Lung (tissue), 12 donors: ENCODE measurements around the gene ADM5. TPM values are rescaled to one million over a fixed set of nuclear protein-coding genes. Genes with fewer than 3 reads are reported as not detected.

Source experiments
- ATAC-seq: fragments of 200-7000 bp; cut with Tn5 transposase; one replicate; pipeline ENCODE4 v1.9.1; 2020; ENCODE audit warnings: moderate number of reproducible peaks; ENCODE audit not compliant: insufficient read depth, low FRiP score
- DNase-seq, 3 donors: peaks; one replicate each; pipeline ENCODE4 v3.0.0-alpha.2; 2013 to 2017
- H3K27ac ChIP-seq, 2 donors: one replicate each; pipeline ENCODE4 v1.5.1; 2013; ENCODE audit warnings: mild to moderate bottlenecking in 2 of 2, moderate library complexity in 2 of 2, control low read depth in 1 of 2, inconsistent platforms in 1 of 2, low read depth in 1 of 2, low read length in 1 of 2
- H3K27me3 ChIP-seq, 3 donors: one replicate each; pipeline ENCODE4 v1.5.1; 2013; ENCODE audit warnings: low read length in 2 of 3; ENCODE audit not compliant: control insufficient read depth in 3 of 3, insufficient read depth in 3 of 3
- H3K36me3 ChIP-seq, 4 donors: one replicate each; pipeline ENCODE4 v1.5.1; 2013; ENCODE audit warnings: low read length in 4 of 4, mild to moderate bottlenecking in 1 of 4, moderate library complexity in 1 of 4; ENCODE audit not compliant: control insufficient read depth in 4 of 4, insufficient read depth in 4 of 4
- H3K4me1 ChIP-seq, 5 donors: one replicate each; pipeline ENCODE4 v1.5.1; 2013; ENCODE audit warnings: low read length in 5 of 5, mild to moderate bottlenecking in 2 of 5, moderate library complexity in 1 of 5; ENCODE audit not compliant: control insufficient read depth in 5 of 5, insufficient read depth in 5 of 5
- H3K4me3 ChIP-seq: one replicate; pipeline ENCODE4 v1.5.1; 2013; ENCODE audit warnings: mild to moderate bottlenecking, control low read depth, moderate library complexity
- H3K9ac ChIP-seq, 2 donors: one replicate each; pipeline ENCODE4 v1.5.1; 2013; ENCODE audit warnings: low read length in 2 of 2, control low read depth in 1 of 2; ENCODE audit not compliant: insufficient read depth in 1 of 2
- H3K9me3 ChIP-seq, 4 donors: one replicate each; pipeline ENCODE4 v1.5.1; 2013; ENCODE audit warnings: low read length in 3 of 4, mild to moderate bottlenecking in 1 of 4, moderate library complexity in 1 of 4; ENCODE audit not compliant: control insufficient read depth in 4 of 4, insufficient read depth in 3 of 4
- CTCF ChIP-seq: IDR thresholded peaks from 2 replicates; pipeline ENCODE4 v1.5.1; 2012; ENCODE audit warnings: mild to moderate bottlenecking; ENCODE audit errors: control extremely low read depth, extremely low read depth
- WGBS, 2 donors: extraction: QIAGEN DNeasy Blood & Tissue Kit; methylation state at CpG; one replicate each; pipeline ENCODE4 v1.1.7; 2013; 5-methylcytosine and 5-hydroxymethylcytosine counted together
- polyA plus RNA-seq, 2 donors: library from polyadenylated mRNA; stranded (reverse); fragments of 200-250 nt; gene quantifications; one replicate each; pipeline ENCODE4 v1.2.1, GENCODE V29; 2013
- total RNA-seq, 2 donors: library from RNA; depleted of rRNA in 1 of 2; stranded (reverse); fragments of >200 nt in 1 of 2; gene quantifications; one replicate each; pipeline ENCODE4 v1.2.1, GENCODE V29; 2014 to 2021
- donor health status: control.
- donor health status: control.
- donor health status: Bipolar disorder and iron deficiency.
- donor health status: healthy.
- donor health status: DM: yes; HTN: yes; CAD: no.

Gene ADM5
- total and polyA plus RNA-seq, 4 donors = 0.60 to 4.2 (median 3.0) TPM

DNA sequence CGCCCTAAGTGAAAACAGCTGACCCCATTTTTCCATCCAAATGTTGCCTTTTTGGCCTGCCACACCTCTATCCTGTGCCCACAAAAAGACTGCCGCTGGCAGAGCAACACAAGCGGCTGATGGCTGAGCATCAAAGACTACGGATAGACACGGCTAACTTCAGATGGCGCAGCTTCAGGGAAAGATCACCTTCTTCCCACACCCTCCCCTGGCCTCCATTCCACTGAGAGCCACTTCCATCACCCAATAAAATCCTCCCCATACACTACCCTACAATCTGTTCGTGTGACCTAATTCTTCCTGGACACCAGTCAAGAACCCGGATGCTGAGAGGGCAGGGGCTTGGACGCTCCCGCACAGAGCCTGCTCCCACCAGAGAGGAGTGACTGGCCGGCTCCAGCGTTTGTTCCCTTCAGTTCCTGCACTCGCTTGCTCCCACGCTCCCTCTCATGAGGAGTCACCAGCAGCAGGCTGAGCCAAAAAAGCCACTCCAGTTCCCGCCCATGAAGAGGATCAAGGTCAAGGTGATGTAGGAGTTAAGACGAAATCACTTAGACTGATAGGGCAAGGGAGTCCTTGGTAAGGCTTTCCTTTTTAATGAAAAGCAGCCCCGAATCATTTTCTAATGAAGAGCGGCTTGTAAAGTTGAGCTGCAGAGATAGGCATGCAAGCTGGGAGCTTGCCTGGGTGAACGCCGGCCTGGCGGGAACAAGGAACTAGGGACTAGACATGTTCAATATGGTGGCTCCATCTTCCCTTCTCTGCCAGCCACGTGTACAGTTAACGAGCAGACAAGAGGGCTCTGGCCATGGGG, 38.0 kb downstream of the ADM5 start:
- peak; percentile 47 for ATAC-seq
- H3K9ac ChIP-seq = peak overlapping the region in 1 of 2 donors; percentile 73
- no peaks in the 10 kb centered on the region for H3K36me3 ChIP-seq
- no peak overlapping the region for H3K4me3 ChIP-seq
- no peaks in the 10 kb centered on the region for H3K27me3 ChIP-seq
- DNase-seq = peak; percentile 90 to 96 (median 94)
- WGBS, 2 donors = 69 to 84% methylated on average over 23 of the region's 23 CpGs
- peak overlapping the region in 1 of 2 donors; percentile 70 for H3K27ac ChIP-seq
- H3K9me3 ChIP-seq = no peaks in the 10 kb centered on the region
- TF ChIP-seq CTCF = no peak
- H3K4me1 ChIP-seq = peaks cover 0 to 23% (median 4%) of the 10 kb centered on the region in 5 donors

GRCh38 chr19:49730166-49730565, 40.8 kb downstream of the ADM5 start:
- H3K9me3 ChIP-seq = no peaks in the 10 kb centered on the region
- H3K27me3 ChIP-seq = no peaks in the 10 kb centered on the region
- 37 to 65% methylated on average over 5 of the region's 5 CpGs for WGBS, 2 donors
- H3K36me3 ChIP-seq = no peaks in the 10 kb centered on the region
- no peak overlapping the region for H3K9ac ChIP-seq
- no peak overlapping the region for H3K4me3 ChIP-seq
- no peak for TF ChIP-seq CTCF
- DNase-seq (no peak), ATAC-seq (no peak)
- H3K27ac ChIP-seq = no peak overlapping the region
- peaks cover 0 to 23% (median 4%) of the 10 kb centered on the region in 5 donors for H3K4me1 ChIP-seq

DNA sequence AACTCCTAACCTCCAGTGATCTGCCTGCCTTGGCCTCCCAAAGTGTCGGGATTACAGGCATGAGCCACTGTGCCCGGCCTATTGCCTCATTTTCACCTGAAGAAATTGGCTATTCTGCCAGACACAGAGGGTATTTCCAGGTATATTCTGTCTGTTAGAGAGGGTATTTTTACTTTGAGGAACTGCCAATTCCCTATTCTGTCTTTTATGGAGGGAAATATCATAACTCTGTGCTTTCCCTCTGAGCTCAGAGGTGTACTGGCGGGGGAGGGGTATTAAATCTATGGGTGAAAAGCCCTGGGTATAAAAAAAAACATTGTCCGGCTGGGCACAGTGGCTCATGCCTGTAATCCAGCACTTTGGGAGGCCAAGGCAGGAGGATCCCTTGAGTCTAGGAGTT, 48.9 kb downstream of the ADM5 start:
- DNase-seq = no peak
- Histone ChIP-seq H3K36me3 (no peaks in the 10 kb centered on the region), H3K9ac (no peak overlapping the region), H3K27me3 (no peaks in the 10 kb centered on the region), H3K27ac (no peak overlapping the region), H3K9me3 (peaks cover 0 to 2% (median 0%) of the 10 kb centered on the region in 4 donors), H3K4me1 (no peaks in the 10 kb centered on the region), H3K4me3 (no peak overlapping the region)
- ATAC-seq = no peak
- WGBS, 2 donors = 84 to 93% methylated on average over 4 of the region's 4 CpGs
- no peak for TF ChIP-seq CTCF
